ENCODE results near the gene ARL2.

The ARL2 gene

DNA sequence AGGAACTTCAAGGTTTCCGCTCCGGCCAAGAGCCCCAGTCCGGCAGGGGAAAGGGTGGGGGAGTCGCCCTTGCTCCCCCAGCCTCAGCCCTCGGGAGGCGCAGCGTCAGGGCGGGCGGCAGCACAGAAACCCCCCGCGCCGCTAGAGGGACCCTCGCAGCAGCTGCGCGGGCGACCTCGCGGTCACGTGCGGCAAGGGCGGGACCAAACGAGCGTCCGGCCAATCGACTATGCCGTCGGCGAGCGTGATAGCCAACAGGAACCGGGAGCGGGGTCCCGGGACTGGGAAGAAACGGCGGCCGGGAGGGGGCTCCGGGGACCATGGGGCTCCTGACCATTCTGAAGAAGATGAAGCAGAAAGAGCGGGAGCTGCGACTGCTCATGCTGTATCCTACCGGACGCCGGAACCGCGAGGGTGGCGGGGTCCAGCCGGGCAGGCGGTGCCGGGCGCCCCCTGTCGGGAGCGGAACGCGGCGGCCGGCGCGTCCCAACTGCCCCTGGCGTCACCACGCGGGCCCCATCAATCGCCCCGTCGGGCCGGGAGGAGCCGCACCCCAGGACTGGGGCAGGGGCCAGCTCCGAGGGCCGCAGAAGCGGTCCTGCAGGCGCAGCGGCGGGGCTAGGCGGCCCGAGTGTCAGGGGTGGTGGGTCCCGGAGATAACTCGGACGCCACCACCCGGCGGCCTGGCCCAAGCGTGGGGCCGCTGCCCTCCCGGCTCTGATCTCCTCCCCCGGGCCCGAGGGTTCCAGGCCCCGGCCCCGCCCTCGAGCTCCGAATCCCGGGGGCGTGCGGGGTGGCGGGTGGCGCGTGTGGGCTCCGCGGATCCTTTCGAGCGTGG, at the start of gene ARL2:
TSS of gene ARL2 (plus strand) at position 273 of the 838 bp plus-strand sequence. CDS start at position 321, 48 bp downstream.
- Histone ChIP-seq H3K27me3 (ENCODE audit: insufficient read depth, low read depth, severe bottlenecking) (no peaks in the 10 kb centered on the region), H3K4me3 (ENCODE audit: low read depth, low read length) (peak within 1 kb of the TSS; percentile 61), H3K27ac (peak within 1 kb of the TSS; percentile 94), H3K9me3 (ENCODE audit: severe bottlenecking) (no peaks in the 10 kb centered on the region), H3K36me3 (peaks cover 10% of the 10 kb centered on the region)
- peak; percentile 96 for DNase-seq
- TF ChIP-seq CTCF (IDR thresholded peaks at IDR 0.05; ENCODE audit: low read depth, low read length): peak; percentile 71

DNA sequence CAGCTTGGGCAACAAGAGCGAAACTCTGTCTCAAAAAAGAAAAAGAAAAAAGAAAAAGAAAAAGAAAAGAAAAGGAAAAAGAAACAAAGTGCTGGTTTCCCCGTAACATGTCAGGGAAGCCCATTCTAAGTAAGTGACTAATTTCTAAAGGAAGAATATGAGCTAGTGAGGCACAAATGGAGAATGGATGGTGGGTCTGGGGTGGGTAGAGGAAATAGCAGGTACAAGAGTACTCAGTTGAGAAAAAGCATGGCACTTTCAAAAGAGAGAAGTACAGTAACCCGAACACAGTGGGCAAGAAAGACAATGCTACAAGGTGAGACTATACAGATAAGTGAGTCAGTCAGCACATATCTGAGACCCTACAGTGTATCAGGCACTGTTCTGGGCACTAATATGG, 46.6 kb upstream of the ARL2 start:
- no peak for TF ChIP-seq CTCF (IDR thresholded peaks at IDR 0.05; ENCODE audit: low read depth, low read length)
- H3K27ac ChIP-seq: no peak overlapping the region
- H3K4me3 ChIP-seq (ENCODE audit: low read depth, low read length): no peak overlapping the region

GRCh38 chr11:64969209-64969608, 44.8 kb upstream of the ARL2 start:
- Histone ChIP-seq H3K27ac (peak overlapping the region; percentile 64), H3K27me3 (ENCODE audit: insufficient read depth, low read depth, severe bottlenecking) (no peaks in the 10 kb centered on the region), H3K36me3 (no peaks in the 10 kb centered on the region), H3K9me3 (ENCODE audit: severe bottlenecking) (peaks cover 3% of the 10 kb centered on the region), H3K4me3 (ENCODE audit: low read depth, low read length) (no peak overlapping the region)
- no peak for TF ChIP-seq CTCF (IDR thresholded peaks at IDR 0.05; ENCODE audit: low read depth, low read length)
- DNase-seq: peak; percentile 29

More for the DNA sequence above, 46.6 kb upstream of the ARL2 start:
- no peaks in the 10 kb centered on the region for H3K36me3 ChIP-seq
- H3K27me3 ChIP-seq (ENCODE audit: insufficient read depth, low read depth, severe bottlenecking): no peaks in the 10 kb centered on the region
- peaks cover 3% of the 10 kb centered on the region for H3K9me3 ChIP-seq (ENCODE audit: severe bottlenecking)
- DNase-seq: no peak

- no peak overlapping the region for H3K27ac ChIP-seq
- no peaks in the 10 kb centered on the region for H3K36me3 ChIP-seq
- TF ChIP-seq CTCF (IDR thresholded peaks at IDR 0.05; ENCODE audit: low read depth, low read length): no peak
- no peaks in the 10 kb centered on the region for H3K27me3 ChIP-seq (ENCODE audit: insufficient read depth, low read depth, severe bottlenecking)
- peaks cover 3% of the 10 kb centered on the region for H3K9me3 ChIP-seq (ENCODE audit: severe bottlenecking)
- H3K4me3 ChIP-seq (ENCODE audit: low read depth, low read length): no peak overlapping the region
- no peak for DNase-seq
Measured at GRCh38 chr11:64970731-64971151, 43.2 kb upstream of the ARL2 start.

- Histone ChIP-seq H3K27ac (no peak within 1 kb of the TSS), H3K4me3 (ENCODE audit: low read depth, low read length) (no peak within 1 kb of the TSS), H3K36me3 (no peaks in the 10 kb centered on the region), H3K9me3 (ENCODE audit: severe bottlenecking) (peaks cover 3% of the 10 kb centered on the region), H3K27me3 (ENCODE audit: insufficient read depth, low read depth, severe bottlenecking) (no peaks in the 10 kb centered on the region)
- DNase-seq: no peak
- no peak for TF ChIP-seq CTCF (IDR thresholded peaks at IDR 0.05; ENCODE audit: low read depth, low read length)
Measured at GRCh38 chr11:64971421-64972233, 42.3 kb upstream of the ARL2 start, which contains the start of gene MAJIN. MAJIN (minus strand) TSS chr11:64972108; CDS start chr11:64959405, 12,703 bp downstream.

Measured in WERI-Rb-1 (cell line).